NCI-H1930 (cell line): ENCODE measurements around the gene AQP12A.
A peak's percentile ranks its signal among the peaks of the same experiment; 100 is the strongest.
"Not testable (repeated sequence)": the region's sequence is repeated elsewhere in the genome, so short reads cannot be mapped to it uniquely, and the experiment has no call there.

Experiments used
- DNase-seq, 2 experiments: peaks; one replicate each; lab custom pipeline; 2025; lab: John Stamatoyannopoulos, UW

Gene AQP12A

DNA sequence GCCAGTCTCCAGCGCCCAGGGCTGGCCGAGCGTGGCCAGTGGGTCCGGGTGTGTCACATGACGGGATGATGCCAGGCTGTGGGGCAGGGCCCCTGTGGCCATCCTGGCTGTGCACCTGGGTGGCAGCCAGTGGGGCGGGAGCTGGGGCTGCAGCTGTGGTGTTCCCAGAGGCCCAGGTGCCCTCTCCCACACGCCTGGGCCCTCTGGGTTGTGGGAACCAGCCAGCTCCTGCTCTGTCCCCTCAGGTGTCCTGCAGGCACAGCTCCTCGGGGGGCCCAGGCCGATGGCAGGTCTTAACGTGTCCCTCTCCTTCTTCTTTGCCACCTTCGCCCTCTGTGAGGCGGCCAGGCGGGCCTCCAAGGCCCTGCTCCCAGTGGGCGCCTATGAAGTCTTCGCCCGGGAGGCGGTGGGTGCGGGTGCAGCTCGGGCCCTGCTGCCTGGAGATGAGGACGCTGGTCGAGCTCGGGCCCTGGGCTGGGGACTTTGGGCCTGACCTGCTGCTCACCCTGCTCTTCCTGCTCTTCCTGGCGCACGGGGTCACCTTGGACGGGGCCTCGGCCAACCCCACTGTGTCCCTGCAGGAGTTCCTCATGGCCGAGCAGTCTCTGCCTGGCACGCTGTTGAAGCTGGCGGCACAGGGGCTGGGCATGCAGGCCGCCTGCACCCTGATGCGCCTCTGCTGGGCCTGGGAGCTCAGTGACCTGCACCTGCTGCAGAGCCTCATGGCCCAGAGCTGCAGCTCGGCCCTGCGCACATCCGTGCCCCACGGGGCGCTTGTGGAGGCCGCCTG, at the start of gene AQP12A:
TSS of gene AQP12A (plus strand) at position 236 of the 790 bp plus-strand sequence. CDS start at position 284, 48 bp downstream.
- DNase-seq = not testable (repeated sequence)

DNA sequence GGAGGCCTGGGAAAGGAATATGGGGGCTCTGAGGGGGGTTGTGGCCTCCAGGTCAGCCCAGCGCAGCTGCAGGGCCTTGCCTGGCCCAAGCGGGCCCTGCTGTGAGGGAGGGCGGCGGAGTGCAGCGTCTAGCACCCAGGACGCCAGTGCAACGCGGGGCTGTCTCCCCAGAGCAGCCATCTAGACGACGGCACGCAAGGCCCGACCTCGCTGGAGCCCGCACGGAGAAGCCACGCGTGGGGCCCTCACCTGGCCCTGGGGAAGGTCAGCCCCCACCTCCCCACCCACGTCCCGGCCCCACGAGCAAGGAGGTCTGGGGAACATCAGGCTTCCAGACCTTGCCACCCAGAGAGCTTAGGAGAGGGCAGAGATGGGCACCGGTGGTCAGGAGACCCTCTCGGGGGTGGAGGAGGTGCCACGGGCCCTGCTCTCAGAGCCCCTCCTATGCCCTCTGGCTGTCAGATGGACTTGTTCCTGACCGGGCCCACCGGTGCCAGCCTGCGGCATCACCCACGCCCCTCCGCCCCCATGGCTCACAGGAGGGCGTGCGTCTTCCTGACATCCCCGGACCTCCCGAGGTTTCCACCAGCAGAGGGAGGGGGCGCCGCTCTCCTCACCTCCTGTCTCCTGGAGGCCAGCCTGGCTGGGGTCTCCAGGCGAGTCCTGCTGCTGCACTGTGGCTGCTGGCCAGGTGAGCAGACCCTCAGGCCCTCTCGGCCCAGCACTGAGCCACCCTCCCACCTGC, 49.4 kb upstream of the AQP12A start:
- no peak for DNase-seq

DNA sequence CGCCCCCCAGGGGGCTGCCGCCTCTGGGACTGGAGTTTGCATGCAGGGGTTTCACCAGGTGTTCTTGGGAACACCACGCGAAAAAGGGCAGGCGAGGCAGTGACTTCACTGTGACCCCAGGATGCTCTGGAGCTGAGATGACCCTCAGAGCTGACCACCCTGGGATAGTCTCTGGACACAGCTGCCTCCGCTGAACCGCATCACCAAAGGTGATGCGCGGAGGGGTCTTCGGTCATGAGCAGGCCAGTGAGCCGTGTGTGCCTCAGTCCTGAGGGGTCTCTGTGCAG, 48.9 kb upstream of the AQP12A start:
- DNase-seq = no peak

GRCh38 chr2:240643093-240643810, 48.4 kb upstream of the AQP12A start:
- no peak for DNase-seq

GRCh38 chr2:240643811-240644150, 47.9 kb upstream of the AQP12A start:
- DNase-seq = no peak

DNA sequence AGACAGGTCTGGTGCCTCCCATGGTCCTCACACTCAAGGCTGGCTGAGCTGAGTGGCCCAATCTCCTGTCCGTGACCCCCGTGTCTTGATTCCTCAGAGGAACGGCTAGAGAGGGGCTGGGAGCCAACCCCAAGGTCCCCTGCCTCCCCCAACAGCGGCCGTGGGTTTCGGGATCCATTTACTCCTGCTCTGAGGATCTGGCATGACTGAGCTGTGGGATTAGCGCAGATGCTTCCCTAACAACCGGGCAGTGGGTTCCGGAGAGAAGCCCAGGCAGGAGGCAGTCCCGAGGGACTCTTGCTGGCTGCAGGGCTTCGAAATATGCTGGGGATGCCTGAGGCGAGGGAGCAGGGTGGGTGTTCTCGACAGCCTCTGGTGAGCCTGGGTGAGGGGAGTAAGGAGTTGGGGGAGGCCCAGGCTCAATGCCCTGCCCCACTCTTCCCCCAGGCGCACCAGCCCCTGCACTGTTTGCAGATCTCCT, 47.5 kb upstream of the AQP12A start:
- DNase-seq = no peak

DNA sequence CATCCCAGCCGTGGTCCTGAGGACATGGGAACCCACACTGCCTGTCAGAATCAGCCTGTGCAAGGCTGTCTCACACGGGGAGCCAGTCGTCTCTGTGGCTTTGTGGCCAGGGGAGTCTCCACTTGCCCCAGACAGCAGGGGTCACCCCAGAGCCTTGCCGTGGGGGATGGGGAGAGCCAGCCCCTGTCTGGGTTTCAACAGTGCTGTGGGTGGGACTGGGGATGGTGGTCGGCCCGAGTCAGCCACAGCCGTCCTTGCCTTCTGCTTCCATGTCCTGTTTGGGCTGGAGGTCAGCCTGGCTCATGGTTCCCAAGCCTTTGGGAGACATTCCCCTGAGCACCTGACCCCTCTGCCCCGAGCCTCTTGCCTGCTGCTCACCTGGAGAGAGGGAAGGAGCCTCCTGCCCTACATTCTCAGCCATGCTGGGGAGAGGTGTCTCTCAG, 46.8 kb upstream of the AQP12A start:
- DNase-seq = no peak

- DNase-seq = no peak
Measured at GRCh38 chr2:240645346-240645745, 46.3 kb upstream of the AQP12A start.

GRCh38 chr2:240645801-240646175, 45.9 kb upstream of the AQP12A start:
- DNase-seq = no peak

- DNase-seq = peak; percentile 34 to 60
Measured at GRCh38 chr2:240646176-240646899, 45.3 kb upstream of the AQP12A start.

DNA sequence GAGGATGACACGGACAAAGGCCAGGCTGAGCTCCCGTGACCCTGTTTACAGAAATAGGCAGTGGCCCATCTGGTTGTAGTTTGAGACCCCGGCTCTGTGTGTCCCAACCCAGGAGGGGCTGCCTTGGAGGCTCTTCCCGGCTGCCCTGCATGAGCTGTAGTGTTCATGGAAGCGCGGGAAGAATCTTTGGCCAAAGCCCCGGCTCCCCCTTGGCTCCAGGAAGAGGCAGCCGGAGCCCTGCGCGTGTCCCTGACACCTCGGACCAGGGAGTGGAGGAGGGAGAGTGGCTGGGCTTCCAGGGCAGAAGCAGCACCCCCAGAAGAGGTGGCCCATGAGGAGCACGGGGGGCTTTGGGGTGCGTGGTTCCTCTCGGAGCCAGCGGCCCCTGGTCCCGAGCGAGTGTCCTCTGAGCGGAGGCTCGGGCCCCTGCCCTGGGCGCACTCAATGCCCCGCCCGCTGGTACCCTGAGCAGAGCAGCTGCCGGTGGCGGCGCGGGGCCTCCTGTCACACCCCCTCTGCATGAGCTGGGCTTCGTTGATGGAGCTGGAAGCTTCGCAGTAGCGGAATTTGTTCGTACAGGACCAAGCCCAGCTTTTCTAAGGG, 44.7 kb upstream of the AQP12A start:
- no peak for DNase-seq

DNA sequence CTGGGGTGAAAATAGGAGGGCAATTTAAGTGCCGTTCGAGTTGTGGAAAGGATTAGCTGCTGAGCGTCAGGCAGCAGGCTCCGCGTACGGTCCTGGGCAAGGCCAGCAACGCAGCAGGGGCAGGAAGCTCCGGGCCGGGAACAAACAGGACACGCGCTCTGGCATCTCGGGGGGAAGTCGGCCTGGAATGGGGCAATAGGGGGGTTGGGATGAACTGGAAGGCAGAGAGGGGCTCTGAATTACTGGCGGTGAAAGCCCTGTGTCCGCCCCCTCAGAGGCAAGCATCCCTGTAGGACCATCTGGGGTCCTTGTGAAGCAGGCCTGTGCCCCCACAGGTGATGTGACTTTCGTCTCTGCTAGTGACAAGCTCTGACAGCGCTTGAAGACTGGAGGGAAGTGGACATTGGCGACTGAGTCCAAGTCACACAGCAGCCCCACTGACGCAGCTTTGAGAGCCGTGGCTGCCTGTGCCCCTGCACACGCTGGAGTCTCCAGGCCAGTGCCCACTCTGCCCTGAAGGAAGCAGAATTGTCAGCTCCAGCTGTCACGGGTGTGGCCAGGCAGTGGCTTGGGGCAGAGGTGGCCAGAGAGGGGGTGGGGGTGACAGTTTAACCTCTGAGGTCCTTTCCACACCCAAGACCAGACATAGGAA, 44.0 kb upstream of the AQP12A start:
- no peak for DNase-seq

- no peak for DNase-seq
Measured at GRCh38 chr2:240648155-240648649, 43.5 kb upstream of the AQP12A start.

DNA sequence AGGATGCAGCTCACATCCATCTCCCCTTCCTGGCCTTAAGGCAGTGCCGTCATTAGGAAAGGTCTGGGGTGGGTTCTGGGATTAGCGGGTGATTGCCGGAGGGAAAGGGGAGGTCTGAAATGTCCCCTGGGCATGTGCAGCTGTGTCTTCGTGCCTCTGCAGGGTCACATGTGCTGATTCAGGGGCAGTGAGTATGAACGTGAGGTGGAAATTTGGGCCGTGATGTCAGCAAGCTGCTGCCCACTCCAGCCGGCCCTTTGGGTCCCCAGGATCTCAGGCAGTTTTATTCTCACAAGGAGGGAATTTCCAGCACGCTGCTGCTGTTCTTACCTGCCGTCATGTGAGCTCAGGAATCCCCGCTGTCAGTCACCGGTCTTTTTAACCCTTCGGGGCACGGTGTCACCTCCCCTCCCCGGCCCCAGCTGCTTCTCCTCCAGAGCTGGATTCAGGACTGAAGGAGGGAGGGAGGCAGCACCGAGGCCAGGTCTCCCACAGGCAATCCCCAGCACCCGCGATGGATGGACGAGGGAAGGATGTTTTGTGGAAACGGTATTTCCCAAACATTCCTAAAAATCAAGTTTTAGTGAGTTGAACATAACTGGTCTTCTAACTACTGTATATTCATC, 42.9 kb upstream of the AQP12A start:
- no peak for DNase-seq

DNA sequence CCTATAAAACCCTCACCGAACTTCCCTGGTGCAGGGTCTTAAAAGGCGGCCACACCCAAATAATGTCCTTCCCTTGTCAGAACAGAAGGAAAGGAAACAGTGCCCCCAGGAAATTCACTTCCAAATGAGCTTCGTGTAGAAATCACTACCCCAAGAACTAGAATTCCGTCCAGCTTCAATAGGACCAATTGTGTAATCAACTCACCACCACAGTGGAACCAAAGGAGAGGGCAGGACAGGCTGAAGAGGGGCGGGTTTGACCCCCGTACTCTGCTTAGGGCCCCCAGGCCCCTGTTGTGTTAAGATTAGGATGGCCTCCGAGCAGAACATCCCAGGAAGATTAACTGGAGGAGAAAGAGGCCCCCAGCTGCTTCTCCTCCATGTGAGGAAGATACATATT, 42.3 kb upstream of the AQP12A start:
- no peak for DNase-seq

DNA sequence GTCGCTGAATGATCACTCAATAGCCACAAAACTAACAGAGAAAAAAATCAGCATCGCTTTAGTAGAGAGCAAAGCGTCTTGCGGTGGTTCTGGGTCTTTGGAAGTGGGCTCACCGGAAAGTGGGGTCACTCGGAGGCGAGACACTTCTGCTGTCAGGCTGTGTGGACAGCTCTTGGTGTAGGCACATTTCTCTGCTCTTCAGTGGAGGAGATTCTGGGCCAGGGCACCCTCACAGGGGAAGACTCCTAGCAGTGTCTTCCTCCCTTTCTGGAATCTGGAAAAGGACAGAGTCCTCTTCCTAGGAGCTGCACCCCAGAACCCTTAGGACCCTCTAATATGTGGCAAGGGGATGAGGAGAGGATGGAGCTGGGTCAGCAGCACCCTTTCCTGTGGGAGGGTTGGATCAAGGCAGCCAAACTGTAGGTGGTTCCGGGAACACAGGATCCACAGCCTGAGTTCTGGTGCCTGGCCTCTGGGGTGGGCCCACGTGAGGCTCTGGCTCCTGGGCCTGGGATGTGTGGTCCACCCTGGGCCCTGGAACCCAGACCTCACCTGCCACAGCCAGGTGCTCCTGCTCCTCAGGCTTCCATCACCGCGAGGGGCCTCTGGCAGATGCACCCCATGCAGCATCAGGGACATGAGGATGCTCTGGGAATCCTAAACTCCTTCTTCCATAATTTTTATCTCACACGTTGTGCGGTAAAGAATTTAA, 41.3 kb upstream of the AQP12A start:
- DNase-seq = no peak

GRCh38 chr2:240651185-240651584, 40.5 kb upstream of the AQP12A start:
- no peak for DNase-seq

GRCh38 chr2:240655931-240656886, 35.5 kb upstream of the AQP12A start:
- DNase-seq = no peak

DNA sequence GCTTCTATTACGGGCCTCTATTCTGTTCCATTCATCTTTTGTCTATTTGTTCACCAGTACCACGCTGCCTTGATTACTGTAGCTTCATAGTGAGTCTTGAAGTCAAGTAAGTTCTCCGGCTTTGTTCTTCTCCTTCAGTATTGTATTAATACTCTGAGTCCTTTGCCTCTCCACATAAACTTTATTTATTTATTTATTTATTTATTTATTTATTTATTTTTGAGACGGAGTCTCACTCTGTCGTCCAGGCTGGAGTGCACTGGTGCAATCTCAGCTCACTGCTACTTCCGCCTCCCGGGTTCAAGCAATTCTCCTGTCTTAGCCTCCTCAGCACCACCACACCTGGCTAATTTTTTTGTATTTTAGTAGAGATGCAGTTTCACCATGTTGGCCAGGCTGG, 31.8 kb upstream of the AQP12A start:
- DNase-seq = not testable (repeated sequence)
